H1 (cell line): ENCODE data around the gene TRMT61A. TPM values are rescaled to one million over a fixed set of nuclear protein-coding genes. Genes with fewer than 3 reads are reported as not detected.

ENCODE experiments used
- CBX8 ChIP-seq: fragments of 300-800, 300-1000 bp; sonication (generic); IDR thresholded peaks from 2 replicates; pipeline ENCODE4 v1.7.1; 2016; ENCODE audit warnings: low read depth, low read length, borderline replicate concordance
- CEBPB ChIP-seq: IDR thresholded peaks from 2 replicates; pipeline ENCODE4 v1.6.1; 2012; ENCODE audit warnings: low read depth, low read length
- CTBP2 ChIP-seq: IDR thresholded peaks from 2 replicates; pipeline ENCODE4 v1.7.0; 2011; ENCODE audit warnings: borderline replicate concordance, mild to moderate bottlenecking, moderate library complexity, mixed read lengths, low read length; ENCODE audit not compliant: insufficient read depth, insufficient read length
- EP300 ChIP-seq, 2 experiments: IDR thresholded peaks; 1 replicate in 1 of 2; 2 replicates in 1 of 2; pipeline ENCODE4 v1.6.1; 2011 to 2012; ENCODE audit warnings: low read depth in 2 of 2, low read length in 2 of 2, mild to moderate bottlenecking in 2 of 2, borderline replicate concordance in 1 of 2, inconsistent platforms in 1 of 2, moderate library complexity in 1 of 2
- GABPA ChIP-seq: IDR thresholded peaks from 2 replicates; pipeline ENCODE4 v1.6.1; 2011; ENCODE audit warnings: mild to moderate bottlenecking, low read length, moderate library complexity, borderline replicate concordance; ENCODE audit not compliant: insufficient read depth
- JUND ChIP-seq: IDR thresholded peaks from 2 replicates; pipeline ENCODE4 v1.6.1; 2011; ENCODE audit warnings: mild to moderate bottlenecking, improper control_type of control experiment, low read length
- KDM4A ChIP-seq: IDR thresholded peaks from one replicate; pipeline ENCODE4 v1.7.1; 2012; ENCODE audit warnings: low read depth, mild to moderate bottlenecking, moderate library complexity, low read length, inconsistent platforms; ENCODE audit not compliant: severe bottlenecking
- RNF2 ChIP-seq: fragments of 200-900, 300-1000 bp; sonication (generic); IDR thresholded peaks from 2 replicates; pipeline ENCODE4 v1.7.1; 2016; ENCODE audit warnings: borderline replicate concordance, low read depth, mild to moderate bottlenecking, antibody characterized with exemption, low read length; ENCODE audit not compliant: poor library complexity, severe bottlenecking; ENCODE audit errors: missing control alignments
- TBP ChIP-seq: IDR thresholded peaks from 2 replicates; pipeline ENCODE4 v1.6.1; 2011; ENCODE audit warnings: low read depth, low read length, improper control_type of control experiment
- TCF12 ChIP-seq: IDR thresholded peaks from 2 replicates; pipeline ENCODE4 v1.6.1; 2011; ENCODE audit warnings: low read depth, mild to moderate bottlenecking, low read length
- polyA plus RNA-seq, 7 experiments: library from polyadenylated mRNA; depleted of rRNA in 3 of 7; stranded (reverse) in 5 of 7; unstranded in 2 of 7; fragments of >200 nt in 5 of 7; fragments of 200-250 nt in 2 of 7; gene quantifications; 1 replicate in 5 of 7; 2 replicates in 1 of 7; 4 replicates in 1 of 7; pipeline versions ENCODE4 v1.2.1 to v1.2.3, GENCODE V29; 2011 to 2013; ENCODE audit warnings: missing spikeins in 2 of 7, mixed read lengths in 2 of 7
- total RNA-seq: library from RNA; stranded (reverse); fragmentation: NEBNext Ultra II Directional; extraction: Animal tissue kit (Norgen Biotek cat#: 25700); gene quantifications from 2 replicates; pipeline ENCODE4 v1.2.1, GENCODE V29; 2021
- TF ChIP-seq, protein P1 (sequence below): IDR thresholded peaks from 2 replicates; pipeline ENCODE4 v1.6.1; 2012; ENCODE audit warnings: low read length, inconsistent platforms

The TRMT61A gene
- total and polyA plus RNA-seq, 2 of the 8 experiments (the other 6 are each of a cell fraction or from before 2014, with no cell fraction given), result 15.8 to 19.0 TPM

DNA sequence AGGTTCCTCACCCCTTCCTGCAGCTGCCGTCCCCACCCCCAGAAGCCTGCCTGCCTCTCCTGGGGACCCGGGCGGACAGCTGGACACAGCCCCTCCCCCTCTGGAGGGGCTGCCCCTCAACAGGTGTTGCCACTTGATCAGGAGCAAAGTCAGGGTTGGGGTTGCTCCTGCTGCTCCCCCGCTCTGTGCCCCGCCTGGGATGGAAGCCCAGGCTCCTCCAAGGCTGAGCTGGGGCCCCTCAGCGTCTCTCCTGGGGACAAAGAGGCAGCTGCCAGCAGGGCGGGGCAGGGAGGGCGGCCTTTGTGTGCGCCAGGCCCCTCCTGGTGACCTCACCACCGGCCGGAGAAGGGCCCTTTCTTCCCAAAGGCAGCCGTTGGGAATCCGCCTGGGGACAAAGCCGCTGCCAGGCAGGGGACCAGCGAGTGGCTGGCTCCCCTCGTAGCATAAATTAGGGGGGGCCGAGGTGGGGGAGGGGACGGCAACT, 13.7 kb downstream of the TRMT61A start (continued):
- TF ChIP-seq EP300 (IDR thresholded peaks at IDR 0.05; ENCODE audit: borderline replicate concordance in 1 of 2, low read depth in 2 of 2, low read length in 2 of 2) (peak in 1 of 2 experiments; percentile 53; a peak in 1 of 3 replicates), CTBP2 (peak; percentile 93), CEBPB (no peak), RNF2 (no peak), TCF12 (0 out of 2 replicates have a peak, but pooled peaks have one; percentile 44), JUND (peak; percentile 85), GABPA (no peak), CBX8 (no peak), TBP (peak; percentile 55; the same call in 1 of the 2 replicates), KDM4A (peak; percentile 38)
- TF ChIP-seq, protein P1, sequence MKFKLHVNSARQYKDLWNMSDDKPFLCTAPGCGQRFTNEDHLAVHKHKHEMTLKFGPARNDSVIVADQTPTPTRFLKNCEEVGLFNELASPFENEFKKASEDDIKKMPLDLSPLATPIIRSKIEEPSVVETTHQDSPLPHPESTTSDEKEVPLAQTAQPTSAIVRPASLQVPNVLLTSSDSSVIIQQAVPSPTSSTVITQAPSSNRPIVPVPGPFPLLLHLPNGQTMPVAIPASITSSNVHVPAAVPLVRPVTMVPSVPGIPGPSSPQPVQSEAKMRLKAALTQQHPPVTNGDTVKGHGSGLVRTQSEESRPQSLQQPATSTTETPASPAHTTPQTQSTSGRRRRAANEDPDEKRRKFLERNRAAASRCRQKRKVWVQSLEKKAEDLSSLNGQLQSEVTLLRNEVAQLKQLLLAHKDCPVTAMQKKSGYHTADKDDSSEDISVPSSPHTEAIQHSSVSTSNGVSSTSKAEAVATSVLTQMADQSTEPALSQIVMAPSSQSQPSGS, result peak; percentile 65; the same call in 1 of the 2 replicates
